GM11168 (cell line): Measurements from ENCODE around the gene CYS1.

Source experiments
- in situ Hi-C: fragments of 300-500 bp; cut with MboI; formaldehyde crosslinking; loops from one replicate; pipeline ENCODE4 v1.12.0; 2022; ENCODE audit warnings: low sequenced_read_pairs; ENCODE audit not compliant: unreplicated experiment

Gene CYS1

DNA sequence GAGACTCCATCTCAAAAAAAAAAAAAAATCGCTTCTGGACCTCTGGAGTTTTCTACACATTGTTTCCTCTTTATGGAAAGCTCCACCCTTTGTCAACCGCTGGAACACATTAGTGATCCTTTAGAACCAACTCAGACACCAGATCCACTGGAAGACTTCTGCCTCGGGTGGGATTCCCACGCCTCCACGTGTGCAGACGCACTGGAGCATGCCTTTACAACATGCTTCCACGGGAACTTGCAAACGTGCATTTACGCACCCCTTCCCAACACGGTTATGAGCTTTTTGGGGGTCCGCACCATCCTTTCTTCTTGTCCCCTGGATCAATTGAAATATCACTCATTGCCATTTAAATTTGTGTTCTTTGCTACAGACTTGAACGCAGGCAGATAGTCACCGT is 5.1 kb downstream of the CYS1 start:
- in situ Hi-C loops, result no loop called here

DNA sequence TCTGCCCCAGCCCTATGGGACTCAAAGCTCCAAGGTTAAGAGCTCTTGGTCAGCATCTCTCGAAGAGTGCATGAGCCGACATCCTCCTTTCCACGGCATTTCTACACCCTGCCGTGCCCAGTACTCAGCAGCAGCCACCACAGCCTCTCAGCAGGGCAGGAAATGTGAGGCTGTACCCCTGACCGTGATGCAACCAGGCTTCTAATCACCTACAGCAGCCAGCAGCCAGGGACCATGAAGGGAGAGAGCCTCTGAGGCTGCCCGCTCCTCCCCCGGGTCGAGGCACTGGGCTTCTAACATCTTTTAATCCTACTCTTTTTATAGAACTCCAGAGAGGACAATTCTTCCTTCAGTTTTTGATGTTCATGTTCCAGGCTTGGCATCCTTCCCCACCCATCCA is 6.5 kb downstream of the CYS1 start:
- in situ Hi-C loops, result no loop called here

DNA sequence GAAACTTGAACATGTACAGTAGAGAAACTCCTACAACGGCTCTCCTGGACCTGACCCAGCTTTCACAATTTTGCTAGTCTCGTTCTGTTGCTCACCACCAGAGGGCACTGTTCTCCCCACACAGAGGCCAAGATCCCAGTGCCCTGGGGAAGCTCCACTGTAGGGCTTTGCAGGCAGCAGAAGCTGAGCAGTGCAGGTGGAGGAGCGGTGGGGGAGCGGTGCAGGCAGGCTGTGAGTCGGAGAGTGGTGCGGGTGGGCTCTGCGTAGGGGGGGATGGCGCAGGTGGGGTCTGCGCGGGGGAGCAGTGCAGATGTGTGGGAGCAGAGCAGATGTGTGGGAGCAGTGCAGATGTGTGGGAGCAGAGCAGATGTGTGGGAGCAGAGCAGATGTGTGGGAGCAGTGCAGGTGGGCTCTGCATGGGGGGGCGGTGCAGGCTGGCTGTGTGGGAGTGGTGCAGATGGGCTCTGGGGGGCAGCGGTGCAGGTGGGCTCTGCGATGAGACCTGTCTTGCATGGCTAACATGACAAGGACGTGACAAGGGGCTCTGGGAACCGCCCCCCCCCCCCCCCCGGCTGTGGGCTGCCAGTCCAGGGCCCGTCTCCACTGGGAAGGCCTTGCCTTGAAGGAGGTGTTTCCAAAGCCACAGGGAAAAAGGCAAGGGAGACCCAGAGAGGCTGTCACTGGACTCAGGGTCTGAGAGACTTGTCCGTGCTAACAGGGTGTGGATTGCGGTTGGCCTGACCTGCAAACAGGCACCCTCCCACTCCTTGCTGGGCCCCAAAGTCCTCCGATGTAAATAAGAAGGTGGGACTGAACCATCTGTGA is 7.3 kb downstream of the CYS1 start:
- in situ Hi-C loops, result no loop called here

DNA sequence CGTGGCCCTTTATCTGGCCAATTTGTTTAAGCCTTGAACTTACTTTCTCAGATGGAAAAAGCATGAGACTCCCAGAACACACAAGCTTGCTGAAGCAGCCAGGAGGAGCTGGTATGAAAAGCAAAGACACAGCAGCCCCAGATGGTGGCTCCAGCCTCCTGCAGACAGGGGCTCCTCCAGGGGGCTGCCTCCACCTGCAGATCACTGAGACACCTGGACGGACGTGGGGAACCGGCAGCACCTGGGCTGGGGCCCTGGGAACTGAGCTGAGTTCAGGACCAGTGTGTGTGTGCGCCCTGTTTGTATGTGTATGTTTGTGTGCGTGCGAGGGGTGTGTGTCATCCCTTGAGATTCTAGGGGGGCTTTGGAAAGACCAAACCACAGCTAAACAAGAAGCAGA is 8.6 kb downstream of the CYS1 start:
- in situ Hi-C loops, result no loop called here

DNA sequence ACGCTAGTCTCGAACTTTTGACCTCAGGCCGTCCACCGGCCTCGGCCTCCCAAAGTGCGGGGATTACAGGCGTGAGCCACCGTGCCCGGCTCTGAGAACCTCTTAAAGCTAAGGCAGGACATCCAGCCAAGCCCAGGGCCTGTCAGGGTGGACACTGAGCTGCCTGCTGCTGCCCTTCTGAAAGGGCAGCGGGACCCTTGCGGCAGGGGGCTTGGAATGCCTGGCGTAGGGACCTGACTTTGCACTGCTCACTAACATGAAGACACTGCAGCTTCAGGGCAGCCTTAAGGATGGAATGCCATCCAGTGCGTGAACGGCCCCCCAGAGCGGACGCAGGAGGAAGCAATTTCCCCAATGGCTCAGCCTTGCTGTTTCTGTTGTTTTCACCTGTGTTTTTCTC is 9.0 kb downstream of the CYS1 start:
- in situ Hi-C loops, result no loop called here

DNA sequence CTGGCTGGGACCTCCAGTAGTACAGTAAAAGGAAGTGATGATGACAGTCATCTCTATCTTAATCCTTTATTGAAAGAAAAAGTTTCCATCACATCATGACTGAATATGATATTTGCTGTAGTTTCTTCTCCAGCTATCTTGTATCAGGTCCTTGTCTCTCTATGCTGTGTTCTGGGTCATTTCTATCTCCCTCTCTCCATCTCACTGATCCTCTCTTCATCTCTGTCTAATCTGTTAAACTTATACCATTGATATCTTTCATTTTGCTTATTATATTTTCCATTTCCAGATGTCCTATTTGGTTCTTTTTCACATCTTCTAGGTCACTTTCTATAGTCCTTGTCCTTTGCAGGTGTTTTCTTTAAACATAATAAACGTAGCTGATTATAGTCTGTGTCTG is 12.3 kb downstream of the CYS1 start:
- in situ Hi-C loops, result loop anchor here (5.0 kb wide), 2 partner anchors 39 to 349 kb away; no protein-coding TSS in a partner anchor

DNA sequence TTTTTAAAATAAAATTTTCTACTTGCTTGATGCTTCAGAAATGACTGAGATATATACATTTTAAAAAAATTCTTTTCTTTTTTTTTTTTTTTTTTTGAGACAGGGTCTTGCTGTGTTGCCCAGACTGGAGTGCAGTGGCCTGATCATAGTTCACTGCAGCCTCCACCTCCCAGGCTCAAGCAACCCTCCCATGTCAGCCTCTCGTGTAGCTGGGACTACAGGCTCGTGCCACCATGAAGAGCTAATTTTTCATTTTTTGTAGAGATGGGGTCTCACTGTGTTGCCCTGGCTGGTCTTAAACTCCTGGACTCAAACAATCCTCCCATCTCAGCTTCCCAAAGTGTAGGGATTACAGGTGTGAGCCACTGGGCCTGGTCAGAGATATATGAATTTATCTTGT is 12.9 kb downstream of the CYS1 start:
- in situ Hi-C loops, result loop anchor here (5.0 kb wide), 2 partner anchors 40 to 350 kb away; no protein-coding TSS in a partner anchor

DNA sequence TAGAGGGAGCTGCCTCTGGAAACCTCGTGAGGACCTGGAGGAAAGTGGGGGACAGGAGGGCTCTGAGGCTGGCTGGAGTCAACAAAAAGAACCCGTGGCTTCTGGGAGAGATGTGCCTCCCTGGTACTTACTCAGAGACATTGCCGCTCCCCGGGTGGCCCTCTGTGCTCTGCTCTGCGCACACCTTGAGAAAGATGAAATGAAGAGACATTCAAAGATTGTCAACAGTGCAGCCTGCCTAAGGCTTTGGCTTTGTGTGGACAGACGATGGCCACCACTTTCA is 14.5 kb downstream of the CYS1 start:
- in situ Hi-C loops, result loop anchor here (5.0 kb wide), 2 partner anchors 42 to 352 kb away; no protein-coding TSS in a partner anchor

DNA sequence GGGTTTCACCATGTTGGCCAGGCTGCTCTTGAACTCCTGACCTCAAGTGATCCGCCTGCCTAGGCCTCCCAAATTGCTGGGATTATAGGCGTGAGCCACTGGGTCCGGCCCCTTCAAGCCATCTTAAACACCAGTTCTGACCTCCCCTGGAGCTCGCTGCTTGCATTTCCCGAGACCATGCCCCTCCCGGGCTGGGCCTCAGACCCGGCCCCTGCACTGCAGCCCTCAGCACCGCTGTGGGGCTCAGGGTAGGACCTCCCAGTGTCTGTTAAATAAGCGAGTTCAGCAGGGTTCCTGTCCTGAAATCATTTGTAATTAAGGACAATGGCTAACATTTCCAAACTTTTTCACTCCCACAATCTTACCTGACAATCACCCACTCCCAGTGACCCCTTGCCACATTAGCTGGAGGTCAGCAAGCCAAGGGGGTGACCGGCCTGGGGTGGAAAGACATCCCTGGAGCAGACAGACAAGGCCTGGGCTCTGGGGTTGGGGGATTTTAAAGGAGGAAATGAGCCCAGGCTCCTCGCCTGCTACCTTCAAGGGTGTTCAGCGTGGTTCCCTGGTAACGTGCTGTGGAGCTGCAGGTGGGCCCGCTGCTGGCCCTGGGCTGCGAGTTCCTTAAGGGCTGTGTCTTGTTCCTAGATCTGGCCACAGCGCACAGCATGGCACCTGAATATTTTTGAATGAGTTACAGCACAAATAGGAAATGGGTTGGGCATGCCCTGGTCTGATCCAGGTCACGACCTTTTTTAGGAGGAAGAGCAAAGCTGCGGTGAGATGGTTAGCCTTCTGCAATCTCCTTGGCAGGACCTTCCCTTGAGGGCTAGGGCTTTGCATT is 15.1 kb downstream of the CYS1 start:
- in situ Hi-C loops, result loop anchor here (5.0 kb wide), 2 partner anchors 42 to 352 kb away; no protein-coding TSS in a partner anchor

DNA sequence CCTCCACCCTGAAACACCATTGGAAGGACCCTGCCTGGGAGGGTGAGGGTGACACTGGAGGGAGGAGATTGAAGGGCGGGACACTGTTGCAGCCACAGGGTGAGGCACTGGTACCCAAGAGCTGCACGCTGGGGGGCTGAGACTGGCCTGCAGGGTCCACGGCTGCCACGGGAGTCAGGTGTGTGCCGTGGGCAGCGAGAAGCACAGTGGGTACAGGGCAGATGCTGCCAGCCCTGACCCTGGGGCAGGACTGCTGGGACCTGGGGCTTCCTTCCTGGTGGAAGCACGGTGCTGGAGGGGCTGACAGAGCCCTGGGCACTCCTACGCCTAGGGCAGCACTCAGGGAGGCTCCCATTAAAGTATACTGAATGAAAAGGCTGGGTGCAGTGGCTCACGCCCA is 16.6 kb downstream of the CYS1 start:
- in situ Hi-C loops, result no loop called here

DNA sequence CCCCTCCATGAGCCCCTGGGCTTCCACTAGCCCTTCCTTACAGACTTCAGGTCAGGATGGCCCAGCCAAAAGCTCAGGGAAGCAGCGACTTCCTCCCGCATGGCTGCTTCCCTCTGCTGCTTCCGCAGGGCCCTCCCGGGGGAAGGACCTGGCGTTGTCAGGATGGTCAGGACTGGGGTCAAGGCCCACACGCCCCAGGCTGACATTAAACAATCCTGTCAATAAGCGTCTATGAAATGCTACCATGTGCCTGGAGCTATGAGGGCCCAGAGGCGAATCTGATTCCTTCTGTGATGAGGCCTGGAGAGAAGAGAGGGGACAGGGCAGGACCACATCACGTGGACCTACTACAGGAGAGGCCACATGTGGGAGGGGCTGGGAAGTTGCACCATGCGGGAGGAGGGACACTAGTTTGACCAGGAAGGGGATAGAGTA is 17.3 kb downstream of the CYS1 start:
- in situ Hi-C loops, result no loop called here

DNA sequence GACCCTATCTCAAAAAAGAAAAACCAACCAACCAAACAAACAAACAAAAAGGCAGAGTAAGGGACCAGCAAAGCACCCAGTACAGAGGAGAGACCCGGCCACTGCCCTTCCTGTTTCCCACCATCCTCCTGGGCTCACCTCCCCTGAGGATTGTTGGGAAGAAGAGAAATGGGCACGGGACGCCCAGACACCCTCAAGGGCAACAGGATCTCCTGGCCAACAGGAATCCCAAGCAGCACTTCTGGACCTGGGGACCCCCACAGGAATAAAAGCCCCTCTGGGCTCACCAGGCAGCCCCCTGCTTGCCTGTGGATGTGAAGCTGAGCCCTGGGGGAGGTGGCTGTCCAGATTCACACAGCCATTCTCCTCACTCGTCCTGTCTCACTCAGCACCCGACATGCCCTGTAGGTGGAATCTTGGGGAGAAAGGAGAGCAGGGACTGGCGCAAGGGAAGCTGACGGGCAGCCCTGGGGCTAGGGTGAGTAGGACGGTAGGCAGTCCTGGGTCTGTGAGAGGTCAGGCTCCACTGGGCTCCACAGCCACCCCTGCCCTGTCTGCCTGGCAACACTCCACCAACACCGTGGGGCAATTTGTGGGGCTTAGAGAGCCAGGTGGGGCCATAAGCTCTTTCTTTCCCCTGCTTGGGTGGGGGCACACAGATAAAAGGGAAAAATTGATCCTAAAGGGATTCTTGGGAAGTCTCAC is 18.8 kb downstream of the CYS1 start:
- in situ Hi-C loops, result no loop called here

DNA sequence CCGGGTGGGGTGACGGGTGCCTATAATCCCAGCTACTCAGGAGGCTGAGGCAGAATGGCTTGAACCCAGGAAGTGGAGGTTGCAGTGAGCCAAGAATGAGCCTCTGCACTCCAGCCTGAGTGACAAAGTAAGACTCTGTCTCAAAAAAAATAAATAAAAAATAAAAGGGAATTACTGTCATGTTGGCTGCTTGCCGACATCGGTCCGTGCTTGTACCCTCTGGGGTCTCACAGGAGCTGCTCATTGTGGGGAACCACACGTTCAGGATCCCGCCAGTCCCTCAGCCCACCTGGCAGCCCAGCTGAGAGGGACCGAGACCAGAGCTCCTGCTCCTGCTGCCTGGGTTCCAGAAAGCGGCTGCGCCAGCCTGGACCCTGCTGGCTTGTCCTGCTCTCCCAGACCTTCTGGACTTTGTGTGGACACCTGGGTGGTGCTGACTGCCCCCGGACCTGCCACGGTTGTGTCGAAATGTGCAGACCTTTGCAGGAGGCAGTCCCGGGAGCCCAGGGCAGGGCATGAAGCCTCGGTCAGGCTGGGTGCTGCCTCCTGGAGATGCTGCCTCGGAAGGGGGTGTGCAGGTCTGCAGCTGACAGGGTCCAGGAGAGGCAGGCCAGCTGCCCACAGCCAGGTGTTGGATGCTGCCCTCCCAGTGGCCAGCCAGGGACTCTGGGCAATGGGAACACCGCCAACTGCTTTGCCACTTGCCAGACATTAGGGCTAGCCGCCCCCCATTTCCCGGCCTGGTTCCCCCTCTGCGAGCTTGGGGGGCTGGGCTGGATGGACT is 20.5 kb downstream of the CYS1 start:
- in situ Hi-C loops, result no loop called here

DNA sequence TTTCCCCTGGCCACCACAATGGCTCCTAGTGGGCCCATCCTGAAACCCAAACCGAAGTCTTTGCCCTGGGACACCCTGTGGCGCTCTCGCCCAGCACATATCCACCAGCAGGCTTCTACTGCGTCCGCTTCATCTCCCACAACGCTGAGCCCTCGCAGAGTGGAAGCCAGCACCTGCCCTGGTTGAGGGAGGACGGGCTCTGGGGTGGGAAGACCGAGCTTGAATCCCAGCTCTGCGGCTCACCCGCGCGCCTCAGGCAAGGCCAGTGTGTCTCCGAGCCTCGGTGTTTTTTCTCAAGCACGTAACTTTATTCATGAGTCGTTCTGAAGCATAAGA is 21.2 kb downstream of the CYS1 start:
- in situ Hi-C loops, result no loop called here

DNA sequence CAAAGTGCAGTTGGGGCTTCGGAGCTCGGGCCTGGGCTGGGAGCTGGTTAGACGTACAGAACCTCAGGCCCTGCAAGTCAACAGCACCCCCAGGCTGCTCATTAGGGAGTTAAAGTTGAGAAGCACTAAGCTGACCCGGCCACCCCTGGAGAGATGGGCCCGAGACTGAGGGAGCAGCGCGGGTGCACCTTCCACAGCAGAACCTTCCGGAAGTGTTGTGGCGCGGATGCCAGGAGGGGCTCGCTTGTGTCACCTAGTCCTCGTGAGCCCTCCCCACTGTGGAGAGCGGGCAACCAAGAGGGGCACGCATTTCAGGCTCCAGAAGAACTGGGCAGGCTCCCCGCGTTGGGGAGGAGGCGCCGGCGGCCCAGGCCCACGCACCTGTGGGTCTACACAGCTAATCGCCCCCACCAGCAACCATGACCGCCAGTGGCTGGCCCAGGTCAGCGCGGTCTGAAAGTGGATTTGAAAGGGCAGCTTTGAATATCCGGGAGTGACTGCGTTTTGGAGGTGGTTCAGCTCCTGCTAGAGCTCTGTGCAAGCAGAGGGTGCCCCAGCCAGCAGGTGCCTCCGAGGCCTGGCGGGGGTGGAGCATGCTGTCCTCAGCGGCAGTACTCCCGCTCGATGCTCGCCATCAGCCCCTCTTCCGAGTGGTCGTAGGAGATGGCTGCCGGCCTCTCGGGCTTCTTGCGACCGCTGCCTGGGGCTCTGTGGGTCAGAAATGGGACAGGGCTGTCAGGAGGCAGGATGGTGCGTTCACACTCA is 21.8 kb downstream of the CYS1 start:
- in situ Hi-C loops, result no loop called here

DNA sequence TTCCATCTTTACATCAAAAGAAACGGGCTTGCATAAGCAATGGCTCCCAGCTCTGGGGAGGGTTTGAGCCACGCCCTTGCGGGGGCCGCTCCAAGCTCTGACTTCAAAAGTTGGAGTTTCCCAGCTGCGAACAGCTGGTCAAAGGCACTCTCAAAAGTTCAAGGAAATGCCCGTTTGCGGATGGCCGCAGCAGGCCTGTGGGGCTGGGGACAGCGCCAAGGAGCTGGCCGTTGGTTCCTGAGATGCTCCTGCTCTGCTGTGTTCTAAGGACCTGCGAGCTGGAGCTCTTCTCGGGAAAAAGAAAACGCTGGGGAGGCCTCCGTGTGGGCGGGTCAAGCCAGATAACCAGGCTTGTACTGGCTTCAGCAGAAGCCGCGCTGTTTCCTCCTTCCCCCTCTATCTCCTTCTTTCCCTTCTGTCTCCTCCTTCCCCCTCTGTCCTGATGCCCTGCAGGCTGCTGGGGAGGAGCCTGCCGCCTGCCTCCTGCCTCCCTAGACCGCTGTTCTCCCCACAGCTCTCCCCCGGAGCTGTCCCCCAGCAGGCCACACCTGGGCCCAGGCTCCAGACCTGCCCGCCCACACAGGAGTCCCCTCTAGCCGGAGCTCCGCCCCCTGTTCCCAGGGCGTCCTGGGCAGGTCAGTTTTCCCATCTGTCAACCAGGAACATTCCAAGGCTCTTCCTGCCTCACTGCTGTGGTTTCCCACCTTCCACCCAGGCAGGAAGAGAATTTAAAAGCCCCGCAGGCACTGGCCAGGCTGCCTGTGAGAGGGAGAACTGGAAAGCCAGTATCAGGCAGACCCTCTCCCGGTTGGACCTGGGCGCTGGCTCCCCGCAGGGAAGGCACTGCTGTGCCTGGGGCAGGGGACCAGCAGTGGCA is 22.7 kb downstream of the CYS1 start:
- in situ Hi-C loops, result no loop called here

DNA sequence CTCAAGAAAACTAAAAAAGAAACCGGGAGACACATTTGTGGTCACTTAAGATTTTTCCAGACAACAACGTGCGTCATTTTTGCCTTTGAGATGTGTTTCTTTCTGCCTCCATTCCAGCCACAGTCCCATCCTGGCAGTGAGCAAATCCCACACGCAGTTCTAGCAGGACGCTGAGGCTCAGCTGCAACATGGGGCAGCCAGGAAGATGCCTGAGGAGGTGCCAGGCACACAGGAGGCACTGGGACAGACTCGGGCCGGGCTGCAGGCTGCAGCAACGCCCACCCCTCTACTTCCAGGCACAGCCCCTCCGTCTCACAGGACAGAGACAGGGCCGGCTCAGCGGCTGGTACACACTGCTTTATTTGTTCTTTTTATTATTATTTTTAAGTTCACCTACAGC is 23.8 kb downstream of the CYS1 start:
- in situ Hi-C loops, result no loop called here

DNA sequence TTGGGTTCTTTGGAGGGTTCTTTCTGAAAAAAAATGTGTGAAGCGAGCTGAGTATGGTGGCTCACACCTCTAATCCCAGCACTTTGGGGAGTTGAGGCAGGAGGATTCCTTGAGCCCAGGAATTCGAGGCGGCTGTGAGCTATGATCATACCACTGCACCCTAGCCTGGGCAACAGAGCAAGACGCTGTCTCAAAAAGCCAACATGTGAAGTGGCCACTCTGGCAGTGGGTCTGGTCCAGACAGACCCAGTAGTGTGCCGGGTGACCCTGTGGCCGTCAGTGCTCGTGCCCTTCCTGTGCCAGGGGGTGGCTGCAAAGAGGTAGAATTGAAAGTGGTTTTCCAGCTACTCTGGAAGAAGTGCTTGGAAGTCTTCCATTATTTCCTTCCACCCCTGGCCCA is 25.2 kb downstream of the CYS1 start:
- in situ Hi-C loops, result no loop called here

DNA sequence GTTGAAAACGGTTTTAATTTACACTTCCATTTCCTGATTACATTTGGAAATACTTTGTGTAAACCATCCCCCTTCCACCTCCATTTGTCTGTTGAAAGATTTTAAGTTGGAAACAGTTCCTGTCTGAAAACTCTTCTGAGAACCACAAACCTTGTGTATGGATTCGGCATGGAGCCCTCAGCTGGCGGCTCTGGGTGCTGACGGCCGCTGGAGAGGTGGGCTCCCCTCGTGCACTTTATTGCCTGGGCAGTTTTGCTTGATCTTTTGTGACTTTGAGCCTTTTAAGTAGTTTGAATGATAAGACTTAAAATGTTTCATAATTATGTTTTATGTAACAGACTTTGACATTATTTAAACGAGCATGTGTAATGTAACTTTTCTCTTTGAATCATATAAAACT is 25.8 kb downstream of the CYS1 start:
- in situ Hi-C loops, result no loop called here
